IMR-90 (cell line): Measurements from ENCODE around the gene ABCB9.

ENCODE experiments used
- POLR2A ChIP-seq: IDR thresholded peaks from 2 replicates; pipeline ENCODE4 v1.6.1; 2012; ENCODE audit warnings: mild to moderate bottlenecking, low read depth, low read length
- TF ChIP-seq, protein P1 (sequence below): conservative IDR thresholded peaks from 2 replicates; pipeline ENCODE4 v1.5.1; 2012; ENCODE audit warnings: mild to moderate bottlenecking, low read depth, low read length, improper control_type of control experiment

DNA sequence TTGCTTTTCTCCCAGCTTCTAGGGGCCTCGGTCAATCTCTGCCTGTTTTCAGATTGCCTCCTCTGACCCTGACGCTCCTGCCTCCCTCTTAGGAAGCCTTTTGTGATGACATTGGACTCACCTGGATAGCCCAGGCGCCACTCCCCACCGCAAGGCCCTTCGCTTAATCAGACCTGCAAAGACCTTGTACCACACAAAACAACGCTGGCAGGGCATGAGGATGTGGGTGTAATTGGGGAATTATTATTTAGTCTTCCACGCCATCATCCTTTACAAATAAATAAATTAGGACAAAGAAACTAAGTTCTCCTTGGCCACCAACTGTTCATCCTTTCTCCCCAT lies 62.6 kb downstream of the ABCB9 start:
- TF ChIP-seq POLR2A = no peak
- TF ChIP-seq, protein P1, sequence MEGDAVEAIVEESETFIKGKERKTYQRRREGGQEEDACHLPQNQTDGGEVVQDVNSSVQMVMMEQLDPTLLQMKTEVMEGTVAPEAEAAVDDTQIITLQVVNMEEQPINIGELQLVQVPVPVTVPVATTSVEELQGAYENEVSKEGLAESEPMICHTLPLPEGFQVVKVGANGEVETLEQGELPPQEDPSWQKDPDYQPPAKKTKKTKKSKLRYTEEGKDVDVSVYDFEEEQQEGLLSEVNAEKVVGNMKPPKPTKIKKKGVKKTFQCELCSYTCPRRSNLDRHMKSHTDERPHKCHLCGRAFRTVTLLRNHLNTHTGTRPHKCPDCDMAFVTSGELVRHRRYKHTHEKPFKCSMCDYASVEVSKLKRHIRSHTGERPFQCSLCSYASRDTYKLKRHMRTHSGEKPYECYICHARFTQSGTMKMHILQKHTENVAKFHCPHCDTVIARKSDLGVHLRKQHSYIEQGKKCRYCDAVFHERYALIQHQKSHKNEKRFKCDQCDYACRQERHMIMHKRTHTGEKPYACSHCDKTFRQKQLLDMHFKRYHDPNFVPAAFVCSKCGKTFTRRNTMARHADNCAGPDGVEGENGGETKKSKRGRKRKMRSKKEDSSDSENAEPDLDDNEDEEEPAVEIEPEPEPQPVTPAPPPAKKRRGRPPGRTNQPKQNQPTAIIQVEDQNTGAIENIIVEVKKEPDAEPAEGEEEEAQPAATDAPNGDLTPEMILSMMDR = no peak
